ENCODE measurements around the gene OR1A1.

- TF ChIP-seq FOSL2 (IDR thresholded peaks at IDR 0.05) = no peak
- TF ChIP-seq FOSL2 (CRISPR knock-in tag; IDR thresholded peaks at IDR 0.05) = no peak
- no peak for TF ChIP-seq ELK1 (IDR thresholded peaks at IDR 0.05; ENCODE audit: low read depth, low read length)
- no peak for TF ChIP-seq SREBF2 (IDR thresholded peaks at IDR 0.05)
Observed at GRCh38 chr17:3208484-3208883, 1.0 kb downstream of the OR1A1 start.
